Stimulated activated CD8-positive, alpha-beta memory T cell treated with anti-CD3 and anti-CD28 coated beads, Interleukin-2, amount 100 ng/mL, for 1 hour (primary cell): ENCODE measurements around the gene PCDHGA10.
A peak's percentile ranks its signal among the peaks of the same experiment; 100 is the strongest.
"Not testable (repeated sequence)": the region's sequence is repeated elsewhere in the genome, so short reads cannot be mapped to it uniquely, and the experiment has no call there.

Source experiments
- DNase-seq, 2 donors: peaks; one replicate each; pipeline ENCODE4 v3.0.0-alpha.2; 2020; ENCODE audit warnings: low read depth in 2 of 2

Gene PCDHGA10

DNA sequence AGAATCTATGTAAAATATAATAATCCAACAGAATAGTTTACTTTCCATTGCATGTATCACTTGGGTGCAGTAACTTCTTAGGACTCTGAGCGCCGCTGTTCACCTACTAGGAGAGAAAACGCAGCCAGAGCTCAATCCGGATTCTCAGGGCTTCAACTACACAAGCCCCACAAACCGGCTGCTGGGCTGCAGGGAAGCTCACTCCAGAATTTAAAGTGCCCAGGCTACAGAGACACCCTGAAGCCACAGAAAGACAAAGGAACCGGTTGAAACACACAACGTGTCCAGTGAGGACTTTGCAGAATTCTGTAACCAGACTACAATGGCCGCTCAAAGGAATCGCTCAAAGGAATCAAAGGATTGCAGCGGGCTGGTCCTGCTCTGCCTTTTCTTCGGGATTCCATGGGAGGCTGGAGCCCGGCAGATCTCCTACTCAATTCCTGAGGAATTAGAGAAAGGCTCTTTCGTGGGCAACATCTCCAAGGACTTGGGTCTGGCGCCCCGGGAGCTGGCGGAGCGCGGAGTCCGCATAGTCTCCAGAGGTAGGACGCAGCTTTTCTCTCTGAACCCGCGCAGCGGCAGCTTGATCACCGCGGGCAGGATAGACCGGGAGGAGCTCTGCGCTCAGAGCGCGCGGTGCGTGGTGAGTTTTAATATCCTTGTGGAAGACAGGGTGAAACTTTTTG is at the start of gene PCDHGA10:
PCDHGA10 (plus strand) TSS at position 134 of the 686 bp plus-strand sequence; CDS start at position 323, 189 bp downstream.
- DNase-seq, result peak in 1 of 2 donors; percentile 22

- DNase-seq, result no peak
These were observed 48.7 kb upstream of the PCDHGA10 start, which contains the start of gene PCDHGA5 for GRCh38 chr5:141363952-141364660. Gene PCDHGA5, plus strand, starts transcription at chr5:141364162. Its CDS starts 169 bp downstream, at chr5:141364331.

DNA sequence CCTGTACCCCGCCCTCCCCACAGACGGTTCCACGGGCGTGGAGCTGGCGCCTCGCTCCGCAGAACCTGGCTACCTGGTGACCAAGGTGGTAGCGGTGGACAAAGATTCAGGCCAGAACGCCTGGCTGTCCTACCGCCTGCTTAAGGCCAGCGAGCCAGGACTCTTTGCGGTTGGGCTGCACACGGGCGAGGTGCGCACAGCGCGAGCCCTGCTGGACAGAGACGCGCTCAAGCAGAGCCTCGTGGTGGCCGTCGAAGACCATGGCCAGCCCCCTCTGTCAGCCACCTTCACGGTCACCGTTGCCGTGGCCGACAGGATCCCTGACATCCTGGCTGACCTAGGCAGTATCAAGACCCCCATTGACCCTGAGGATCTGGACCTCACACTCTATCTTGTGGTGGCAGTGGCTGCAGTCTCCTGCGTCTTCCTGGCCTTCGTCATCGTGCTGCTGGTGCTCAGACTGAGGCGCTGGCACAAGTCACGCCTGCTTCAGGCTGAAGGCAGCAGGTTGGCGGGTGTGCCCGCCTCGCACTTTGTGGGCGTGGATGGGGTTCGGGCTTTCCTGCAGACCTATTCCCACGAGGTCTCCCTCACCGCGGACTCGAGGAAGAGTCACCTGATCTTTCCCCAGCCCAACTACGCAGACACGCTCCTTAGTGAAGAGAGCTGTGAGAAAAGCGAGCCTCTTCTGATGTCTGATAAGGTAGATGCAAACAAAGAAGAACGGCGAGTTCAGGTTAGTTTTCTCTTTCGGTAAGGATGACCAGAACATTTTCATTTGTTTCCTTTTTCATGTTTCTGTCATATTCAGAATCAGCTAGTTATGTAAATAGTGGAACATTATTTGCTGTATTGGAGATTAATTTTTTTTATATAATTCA is 46.5 kb upstream of the PCDHGA10 start:
- no peak for DNase-seq

DNA sequence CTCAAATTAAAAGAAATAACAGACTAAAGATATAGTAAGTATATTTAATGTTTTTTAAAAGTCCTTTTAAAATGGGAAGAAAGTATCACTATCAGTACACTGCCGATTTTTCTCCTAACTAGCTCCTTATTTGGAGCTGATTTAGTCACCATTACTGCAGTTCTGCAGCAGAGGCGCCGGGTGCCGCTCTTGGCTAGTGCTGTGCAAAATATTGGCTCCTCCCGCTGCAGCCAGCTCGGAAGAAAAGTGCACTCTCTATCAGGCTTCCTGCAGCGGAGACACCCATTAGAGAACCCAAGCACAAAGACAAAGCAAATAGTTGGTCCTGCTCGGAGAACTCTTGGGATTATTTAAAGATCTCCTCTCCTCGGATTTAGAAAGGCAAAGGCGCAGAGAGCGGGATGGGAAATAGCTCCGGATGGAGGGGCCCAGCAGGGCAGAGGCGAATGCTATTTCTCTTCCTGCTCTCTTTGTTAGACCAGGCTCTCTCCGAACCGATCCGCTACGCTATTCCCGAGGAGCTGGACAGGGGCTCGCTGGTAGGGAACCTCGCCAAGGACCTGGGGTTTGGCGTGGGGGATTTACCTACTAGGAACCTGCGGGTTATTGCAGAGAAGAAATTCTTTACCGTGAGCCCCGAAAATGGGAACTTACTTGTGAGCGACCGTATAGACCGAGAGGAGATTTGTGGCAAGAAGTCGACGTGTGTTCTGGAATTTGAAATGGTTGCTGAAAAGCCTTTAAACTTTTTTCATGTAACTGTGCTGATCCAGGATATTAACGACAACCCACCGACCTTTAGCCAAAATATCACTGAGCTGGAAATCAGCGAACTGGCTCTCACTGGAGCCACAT is 42.6 kb upstream of the PCDHGA10 start, which contains the start of gene PCDHGB3:
PCDHGB3 (plus strand) TSS at position 249 of the 855 bp plus-strand sequence; CDS start at position 402, 153 bp downstream.
- DNase-seq, result no peak

DNA sequence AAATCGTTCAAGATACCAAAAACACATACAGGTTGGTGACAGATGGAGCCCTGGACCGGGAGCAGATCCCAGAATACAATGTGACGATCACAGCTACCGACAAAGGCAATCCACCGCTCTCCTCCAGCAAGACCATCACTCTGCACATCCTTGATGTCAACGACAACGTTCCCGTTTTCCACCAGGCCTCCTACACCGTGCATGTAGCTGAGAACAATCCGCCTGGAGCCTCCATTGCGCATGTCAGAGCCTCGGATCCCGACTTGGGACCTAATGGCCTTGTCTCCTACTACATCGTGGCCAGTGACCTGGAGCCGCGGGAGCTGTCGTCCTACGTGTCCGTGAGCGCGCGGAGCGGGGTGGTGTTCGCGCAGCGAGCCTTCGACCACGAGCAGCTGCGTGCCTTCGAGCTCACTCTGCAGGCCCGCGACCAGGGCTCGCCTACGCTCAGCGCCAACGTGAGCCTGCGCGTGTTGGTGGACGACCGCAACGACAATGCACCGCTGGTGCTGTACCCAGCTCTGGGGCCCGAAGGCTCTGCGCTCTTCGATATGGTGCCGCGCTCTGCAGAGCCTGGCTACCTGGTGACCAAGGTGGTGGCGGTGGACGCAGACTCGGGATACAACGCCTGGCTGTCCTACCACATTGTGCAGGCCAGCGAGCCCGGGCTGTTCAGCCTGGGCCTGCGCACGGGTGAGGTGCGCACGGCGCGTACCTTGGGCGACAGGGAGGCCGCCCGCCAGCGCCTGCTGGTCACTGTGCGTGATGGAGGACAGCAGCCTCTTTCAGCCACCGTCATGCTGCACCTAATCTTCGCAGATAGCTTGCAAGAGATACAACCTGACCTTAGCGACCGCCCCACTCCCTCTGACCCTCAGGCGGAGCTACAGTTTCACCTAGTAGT is 41.0 kb upstream of the PCDHGA10 start:
- no peak for DNase-seq

- DNase-seq, result no peak
These were observed 39.0 kb upstream of the PCDHGA10 start, which contains the start of gene PCDHGA6 for GRCh38 chr5:141373673-141374317. Gene PCDHGA6, plus strand, starts transcription at chr5:141373891. Its CDS starts 193 bp downstream, at chr5:141374084.

- no peak for DNase-seq
These were observed 38.2 kb upstream of the PCDHGA10 start for GRCh38 chr5:141374627-141375026.

DNA sequence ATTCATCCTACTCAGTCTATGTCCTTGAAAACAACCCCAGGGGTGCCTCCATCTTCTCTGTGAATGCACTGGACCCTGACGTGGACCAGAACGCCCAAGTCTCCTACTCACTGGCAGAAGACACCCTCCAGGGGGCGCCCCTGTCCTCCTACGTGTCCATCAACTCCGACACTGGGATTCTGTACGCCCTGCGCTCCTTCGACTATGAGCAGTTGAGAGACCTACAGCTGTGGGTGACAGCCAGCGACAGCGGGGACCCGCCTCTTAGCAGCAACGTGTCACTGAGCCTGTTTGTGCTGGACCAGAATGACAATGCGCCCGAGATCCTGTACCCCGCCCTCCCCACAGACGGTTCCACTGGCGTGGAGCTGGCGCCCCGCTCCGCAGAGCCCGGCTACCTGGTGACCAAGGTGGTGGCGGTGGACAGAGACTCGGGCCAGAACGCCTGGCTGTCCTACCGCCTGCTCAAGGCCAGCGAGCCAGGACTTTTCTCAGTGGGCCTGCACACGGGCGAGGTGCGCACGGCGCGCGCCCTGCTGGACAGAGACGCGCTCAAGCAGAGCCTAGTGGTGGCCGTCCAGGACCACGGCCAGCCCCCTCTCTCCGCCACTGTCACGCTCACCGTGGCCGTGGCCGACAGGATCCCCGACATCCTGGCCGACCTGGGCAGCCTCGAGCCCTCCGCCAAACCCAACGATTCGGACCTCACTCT is 37.2 kb upstream of the PCDHGA10 start:
- not testable (repeated sequence) for DNase-seq

- DNase-seq, result no peak
These were observed 30.1 kb upstream of the PCDHGA10 start, which contains the start of gene PCDHGA7 for GRCh38 chr5:141382469-141383294. Gene PCDHGA7, plus strand, starts transcription at chr5:141382742. Its CDS starts 158 bp downstream, at chr5:141382900.

GRCh38 chr5:141383345-141383744 is 29.4 kb upstream of the PCDHGA10 start:
- DNase-seq, result no peak

DNA sequence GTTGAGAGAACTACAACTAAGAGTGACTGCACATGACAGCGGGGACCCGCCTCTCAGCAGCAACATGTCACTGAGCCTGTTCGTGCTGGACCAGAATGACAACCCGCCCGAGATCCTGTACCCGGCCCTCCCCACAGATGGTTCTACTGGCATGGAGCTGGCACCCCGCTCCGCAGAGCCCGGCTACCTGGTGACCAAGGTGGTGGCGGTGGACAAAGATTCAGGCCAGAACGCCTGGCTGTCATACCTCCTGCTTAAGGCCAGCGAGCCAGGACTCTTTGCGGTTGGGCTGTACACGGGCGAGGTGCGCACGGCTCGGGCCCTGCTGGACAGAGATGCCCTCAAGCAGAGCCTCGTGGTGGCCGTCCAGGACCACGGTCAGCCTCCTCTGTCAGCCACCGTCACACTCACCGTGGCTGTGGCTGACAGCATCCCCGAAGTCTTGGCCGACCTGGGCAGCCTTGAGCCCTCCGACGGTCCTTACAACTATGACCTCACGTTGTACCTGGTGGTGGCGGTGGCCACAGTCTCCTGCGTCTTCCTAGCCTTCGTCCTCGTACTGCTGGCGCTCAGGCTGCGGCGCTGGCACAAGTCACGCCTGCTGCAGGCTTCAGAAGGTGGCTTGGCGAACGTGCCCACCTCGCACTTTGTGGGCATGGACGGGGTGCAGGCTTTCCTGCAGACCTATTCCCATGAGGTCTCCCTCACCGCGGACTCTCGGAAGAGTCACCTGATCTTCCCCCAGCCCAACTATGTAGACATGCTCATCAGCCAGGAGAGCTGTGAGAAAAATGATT is 28.1 kb upstream of the PCDHGA10 start:
- no peak for DNase-seq

DNA sequence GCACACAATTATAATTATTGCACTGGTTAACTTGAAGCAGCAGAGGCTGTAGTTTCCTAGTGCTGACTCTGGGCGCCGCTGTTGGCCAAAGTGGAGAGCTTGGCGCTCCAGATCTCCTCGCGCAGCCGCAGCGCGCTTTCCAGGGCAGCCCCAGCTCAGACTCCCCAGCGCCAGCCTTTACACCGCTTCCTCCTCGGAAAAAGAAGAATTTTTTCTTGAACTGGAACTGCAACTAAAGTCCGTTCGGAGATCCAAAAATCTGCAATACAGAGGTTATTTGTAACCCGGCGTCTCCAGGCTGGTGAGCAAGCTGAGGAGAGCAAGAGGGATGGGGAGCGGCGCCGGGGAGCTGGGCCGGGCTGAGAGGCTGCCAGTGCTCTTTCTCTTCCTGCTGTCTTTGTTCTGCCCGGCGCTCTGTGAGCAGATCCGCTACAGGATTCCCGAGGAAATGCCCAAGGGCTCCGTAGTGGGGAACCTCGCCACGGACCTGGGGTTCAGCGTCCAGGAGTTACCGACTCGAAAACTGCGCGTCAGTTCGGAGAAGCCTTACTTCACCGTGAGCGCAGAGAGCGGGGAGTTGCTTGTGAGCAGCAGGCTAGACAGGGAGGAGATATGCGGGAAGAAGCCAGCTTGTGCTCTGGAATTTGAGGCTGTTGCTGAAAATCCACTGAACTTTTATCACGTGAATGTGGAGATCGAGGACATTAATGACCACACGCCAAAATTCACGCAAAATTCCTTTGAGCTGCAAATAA is 25.1 kb upstream of the PCDHGA10 start, which contains the start of gene PCDHGB4:
PCDHGB4 (plus strand) TSS at position 142 of the 755 bp plus-strand sequence; CDS start at position 329, 187 bp downstream.
- DNase-seq, result not testable (repeated sequence)

- DNase-seq, result no peak
These were observed 24.1 kb upstream of the PCDHGA10 start for GRCh38 chr5:141388661-141389060.

- no peak for DNase-seq
These were observed 23.4 kb upstream of the PCDHGA10 start for GRCh38 chr5:141389153-141390042.
